Measurements from ENCODE around the gene HTR1B. TPM values are rescaled to one million over a fixed set of nuclear protein-coding genes. Genes with fewer than 3 reads are reported as not detected.
A peak's percentile ranks its signal among the peaks of the same experiment; 100 is the strongest.

The HTR1B gene, protein sequence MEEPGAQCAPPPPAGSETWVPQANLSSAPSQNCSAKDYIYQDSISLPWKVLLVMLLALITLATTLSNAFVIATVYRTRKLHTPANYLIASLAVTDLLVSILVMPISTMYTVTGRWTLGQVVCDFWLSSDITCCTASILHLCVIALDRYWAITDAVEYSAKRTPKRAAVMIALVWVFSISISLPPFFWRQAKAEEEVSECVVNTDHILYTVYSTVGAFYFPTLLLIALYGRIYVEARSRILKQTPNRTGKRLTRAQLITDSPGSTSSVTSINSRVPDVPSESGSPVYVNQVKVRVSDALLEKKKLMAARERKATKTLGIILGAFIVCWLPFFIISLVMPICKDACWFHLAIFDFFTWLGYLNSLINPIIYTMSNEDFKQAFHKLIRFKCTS
- total RNA-seq (0.36 and 0.47 TPM in 2 replicates), polyA plus RNA-seq (not detected in 2 replicates)

DNA sequence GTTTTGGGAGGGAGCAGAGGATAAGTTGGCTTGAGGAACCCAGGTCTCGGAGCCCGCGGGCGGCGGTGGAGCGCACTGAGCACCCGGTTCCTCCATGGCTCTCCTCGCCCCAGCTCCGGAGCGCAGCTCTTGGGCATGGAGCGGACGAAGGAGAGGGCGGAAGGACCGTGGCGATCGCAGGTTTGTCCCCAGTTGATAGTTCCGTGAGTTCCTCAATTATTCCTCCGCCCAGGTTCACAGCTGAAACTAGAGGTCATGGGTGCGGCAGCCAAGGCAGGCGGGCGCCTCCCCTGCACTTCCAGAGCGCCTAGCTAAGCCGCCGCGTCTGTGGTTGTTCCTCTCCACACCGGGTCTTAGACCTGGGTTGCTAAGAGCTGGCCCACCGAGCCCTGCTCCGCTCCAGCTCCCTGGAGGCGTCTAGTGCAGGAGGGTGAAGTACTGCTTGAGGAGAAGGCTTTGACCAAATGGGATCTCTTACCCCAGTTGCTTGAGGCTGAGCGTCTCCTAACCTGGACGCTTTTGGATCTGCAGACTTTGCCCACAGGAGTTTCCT, at the start of gene HTR1B:
TSS of gene HTR1B (minus strand) at position 184 of the 553 bp plus-strand sequence. CDS start at position 96, 88 bp downstream.
- no peaks in the 10 kb centered on the region for H3K79me2 ChIP-seq
- peak; percentile 41 for DNase-seq (ENCODE audit: low spot score)
- no peaks in the 10 kb centered on the region for H3K36me3 ChIP-seq (replicated peaks; ENCODE audit: insufficient read depth, low read depth)
- H4K20me1 ChIP-seq (ENCODE audit: insufficient read depth, poor library complexity, severe bottlenecking): no peaks in the 10 kb centered on the region
- no peaks in the 10 kb centered on the region for H3K9me2 ChIP-seq (replicated peaks; ENCODE audit: insufficient read depth)
- H3K9me3 ChIP-seq (ENCODE audit: low read depth): no peaks in the 10 kb centered on the region
- peak within 1 kb of the TSS; percentile 57 for H3K4me3 ChIP-seq
- WGBS (ENCODE audit: low lambda C conversion rate, missing lambda C conversion rate): under 1% methylated on average over 31 of the region's 31 CpGs
- peak within 1 kb of the TSS; percentile 77 for H2AFZ ChIP-seq
- H3K27ac ChIP-seq: no peak within 1 kb of the TSS
- TF ChIP-seq EZH2 (IDR thresholded peaks at IDR 0.05; ENCODE audit: borderline replicate concordance) (no peak), EZH2phosphoT487 (IDR thresholded peaks at IDR 0.05; ENCODE audit: low read depth, severe bottlenecking, unreplicated experiment) (peak; percentile 20)
- TF ChIP-seq, protein P1, sequence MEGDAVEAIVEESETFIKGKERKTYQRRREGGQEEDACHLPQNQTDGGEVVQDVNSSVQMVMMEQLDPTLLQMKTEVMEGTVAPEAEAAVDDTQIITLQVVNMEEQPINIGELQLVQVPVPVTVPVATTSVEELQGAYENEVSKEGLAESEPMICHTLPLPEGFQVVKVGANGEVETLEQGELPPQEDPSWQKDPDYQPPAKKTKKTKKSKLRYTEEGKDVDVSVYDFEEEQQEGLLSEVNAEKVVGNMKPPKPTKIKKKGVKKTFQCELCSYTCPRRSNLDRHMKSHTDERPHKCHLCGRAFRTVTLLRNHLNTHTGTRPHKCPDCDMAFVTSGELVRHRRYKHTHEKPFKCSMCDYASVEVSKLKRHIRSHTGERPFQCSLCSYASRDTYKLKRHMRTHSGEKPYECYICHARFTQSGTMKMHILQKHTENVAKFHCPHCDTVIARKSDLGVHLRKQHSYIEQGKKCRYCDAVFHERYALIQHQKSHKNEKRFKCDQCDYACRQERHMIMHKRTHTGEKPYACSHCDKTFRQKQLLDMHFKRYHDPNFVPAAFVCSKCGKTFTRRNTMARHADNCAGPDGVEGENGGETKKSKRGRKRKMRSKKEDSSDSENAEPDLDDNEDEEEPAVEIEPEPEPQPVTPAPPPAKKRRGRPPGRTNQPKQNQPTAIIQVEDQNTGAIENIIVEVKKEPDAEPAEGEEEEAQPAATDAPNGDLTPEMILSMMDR (IDR thresholded peaks at IDR 0.05; ENCODE audit: poor library complexity): no peak
- H3K4me1 ChIP-seq (ENCODE audit: insufficient read depth): peaks cover 14% of the 10 kb centered on the region
- peaks cover 40% of the 10 kb centered on the region for H3K27me3 ChIP-seq
- H3K4me2 ChIP-seq: peak within 1 kb of the TSS; percentile 96

DNA sequence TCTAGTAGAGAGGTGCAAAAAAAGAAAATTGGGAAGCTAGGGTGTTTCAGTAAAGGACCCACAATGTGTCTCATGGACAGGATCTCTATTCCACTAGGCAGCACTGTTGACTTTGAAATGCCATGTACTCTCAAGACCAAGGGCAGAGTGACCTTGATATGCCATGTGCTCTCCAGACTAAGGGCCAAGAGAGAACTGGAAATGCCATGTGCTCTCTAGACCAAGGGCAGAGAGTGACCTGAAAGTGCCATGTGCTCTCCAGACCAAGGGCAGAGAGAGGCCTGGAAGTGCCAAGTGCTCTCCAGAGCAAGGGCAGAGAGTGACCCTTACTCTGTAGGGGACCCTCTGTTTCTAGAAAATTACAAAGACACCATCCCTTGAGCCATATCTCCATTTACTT, 49.3 kb upstream of the HTR1B start:
- TF ChIP-seq EZH2phosphoT487 (IDR thresholded peaks at IDR 0.05; ENCODE audit: low read depth, severe bottlenecking, unreplicated experiment) (no peak), EZH2 (IDR thresholded peaks at IDR 0.05; ENCODE audit: borderline replicate concordance) (no peak)
- TF ChIP-seq, protein P1 (IDR thresholded peaks at IDR 0.05; ENCODE audit: poor library complexity): no peak

DNA sequence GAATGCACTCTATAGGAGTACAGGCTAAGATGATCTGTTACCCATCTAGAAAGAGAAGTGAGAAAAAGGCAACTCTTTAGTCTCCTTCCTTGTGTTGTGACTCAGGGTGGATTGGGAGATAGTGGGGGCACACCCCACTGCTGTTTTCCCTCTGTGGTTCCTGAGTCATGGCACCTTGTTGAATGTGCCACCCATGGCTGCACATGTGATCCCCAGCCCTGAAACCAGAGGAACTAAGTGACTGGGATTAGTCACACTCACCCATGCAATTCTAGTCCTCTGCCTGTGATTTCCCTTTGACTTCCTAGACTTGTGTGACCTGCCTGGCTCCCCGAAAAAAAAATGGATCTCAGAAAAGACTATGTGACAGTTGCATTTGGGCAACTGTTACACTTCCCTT, 48.6 kb upstream of the HTR1B start:
- Histone ChIP-seq H2AFZ (no peak overlapping the region), H3K27me3 (no peaks in the 10 kb centered on the region), H3K36me3 (replicated peaks; ENCODE audit: insufficient read depth, low read depth) (no peaks in the 10 kb centered on the region), H3K9me3 (ENCODE audit: low read depth) (no peaks in the 10 kb centered on the region), H3K4me2 (no peak overlapping the region), H3K4me1 (ENCODE audit: insufficient read depth) (no peaks in the 10 kb centered on the region), H3K27ac (no peak overlapping the region), H4K20me1 (ENCODE audit: insufficient read depth, poor library complexity, severe bottlenecking) (no peaks in the 10 kb centered on the region), H3K4me3 (no peak overlapping the region), H3K9me2 (replicated peaks; ENCODE audit: insufficient read depth) (no peaks in the 10 kb centered on the region), H3K79me2 (no peaks in the 10 kb centered on the region)
- no peak for DNase-seq (ENCODE audit: low spot score)
- 84% methylated on average over 1 of the region's 1 CpG for WGBS (ENCODE audit: low lambda C conversion rate, missing lambda C conversion rate)
- TF ChIP-seq EZH2phosphoT487 (IDR thresholded peaks at IDR 0.05; ENCODE audit: low read depth, severe bottlenecking, unreplicated experiment) (no peak), EZH2 (IDR thresholded peaks at IDR 0.05; ENCODE audit: borderline replicate concordance) (no peak)
- TF ChIP-seq, protein P1 (IDR thresholded peaks at IDR 0.05; ENCODE audit: poor library complexity): no peak

More for the DNA sequence above, 49.3 kb upstream of the HTR1B start:
- no peak overlapping the region for H3K27ac ChIP-seq
- no peak overlapping the region for H3K4me2 ChIP-seq
- H3K9me2 ChIP-seq (replicated peaks; ENCODE audit: insufficient read depth): no peaks in the 10 kb centered on the region
- H3K27me3 ChIP-seq: no peaks in the 10 kb centered on the region
- H2AFZ ChIP-seq: no peak overlapping the region
- H3K4me1 ChIP-seq (ENCODE audit: insufficient read depth): no peaks in the 10 kb centered on the region
- no peak for DNase-seq (ENCODE audit: low spot score)
- no peaks in the 10 kb centered on the region for H3K36me3 ChIP-seq (replicated peaks; ENCODE audit: insufficient read depth, low read depth)
- no peaks in the 10 kb centered on the region for H4K20me1 ChIP-seq (ENCODE audit: insufficient read depth, poor library complexity, severe bottlenecking)
- no peak overlapping the region for H3K4me3 ChIP-seq
- no peaks in the 10 kb centered on the region for H3K79me2 ChIP-seq
- no peaks in the 10 kb centered on the region for H3K9me3 ChIP-seq (ENCODE audit: low read depth)

All from hepatocyte (in vitro differentiated cells).